ENCODE data around the gene KLHL15. TPM values are rescaled to one million over a fixed set of nuclear protein-coding genes. Genes with fewer than 3 reads are reported as not detected.

Gene KLHL15
- total and polyA plus RNA-seq, 9 donors: 3.7 to 19.2 (median 12.6) TPM

- no peak overlapping the region for H3K27ac ChIP-seq
- no peaks in the 10 kb centered on the region for H3K36me3 ChIP-seq
- TF ChIP-seq EP300 (IDR thresholded peaks at IDR 0.05): no peak
- no peak for TF ChIP-seq CTCF (IDR thresholded peaks at IDR 0.05)
- TF ChIP-seq POLR2A (IDR thresholded peaks at IDR 0.05): no peak
- no peaks in the 10 kb centered on the region for H3K27me3 ChIP-seq
- H3K4me3 ChIP-seq: no peak overlapping the region
- WGBS, 3 donors: 82 to 88% (median 82%) methylated on average over 1 of the region's 1 CpG
- intact Hi-C loops (cut with DNase I): no loop called here
- H3K4me1 ChIP-seq (ENCODE audit: insufficient read depth): no peaks in the 10 kb centered on the region
- DNase-seq: no peak
- peaks cover 0 to 4% of the 10 kb centered on the region in 2 donors for H3K9me3 ChIP-seq
Observed at GRCh38 chrX:24002167-24002566, 24.8 kb downstream of the KLHL15 start.

- H3K27ac ChIP-seq: no peak overlapping the region
Observed at GRCh38 chrX:23999671-24000070, 27.3 kb downstream of the KLHL15 start.

GRCh38 chrX:23993012-23993633 lies 33.9 kb downstream of the KLHL15 start:
- Histone ChIP-seq H3K4me1 (ENCODE audit: insufficient read depth) (no peaks in the 10 kb centered on the region), H3K27me3 (no peaks in the 10 kb centered on the region), H3K36me3 (no peaks in the 10 kb centered on the region), H3K4me3 (no peak overlapping the region), H3K27ac (no peak overlapping the region), H3K9me3 (peaks cover 0 to 3% of the 10 kb centered on the region in 2 donors)
- DNase-seq: no peak
- TF ChIP-seq POLR2A (IDR thresholded peaks at IDR 0.05) (no peak), EP300 (IDR thresholded peaks at IDR 0.05) (no peak), CTCF (IDR thresholded peaks at IDR 0.05) (no peak)
- 59 to 61% (median 60%) methylated on average over 3 of the region's 3 CpGs for WGBS, 3 donors
- intact Hi-C loops (cut with DNase I): no loop called here

More at GRCh38 chrX:23999671-24000070, 27.3 kb downstream of the KLHL15 start:
- Histone ChIP-seq H3K27me3 (no peaks in the 10 kb centered on the region), H3K36me3 (no peaks in the 10 kb centered on the region), H3K9me3 (peaks cover 0 to 4% of the 10 kb centered on the region in 2 donors), H3K4me1 (ENCODE audit: insufficient read depth) (no peaks in the 10 kb centered on the region), H3K4me3 (no peak overlapping the region)
- WGBS, 3 donors: 87 to 96% (median 94%) methylated on average over 5 of the region's 5 CpGs
- DNase-seq: no peak
- TF ChIP-seq POLR2A (IDR thresholded peaks at IDR 0.05) (no peak), EP300 (IDR thresholded peaks at IDR 0.05) (no peak), CTCF (IDR thresholded peaks at IDR 0.05) (no peak)
- intact Hi-C loops (cut with DNase I): no loop called here

DNA sequence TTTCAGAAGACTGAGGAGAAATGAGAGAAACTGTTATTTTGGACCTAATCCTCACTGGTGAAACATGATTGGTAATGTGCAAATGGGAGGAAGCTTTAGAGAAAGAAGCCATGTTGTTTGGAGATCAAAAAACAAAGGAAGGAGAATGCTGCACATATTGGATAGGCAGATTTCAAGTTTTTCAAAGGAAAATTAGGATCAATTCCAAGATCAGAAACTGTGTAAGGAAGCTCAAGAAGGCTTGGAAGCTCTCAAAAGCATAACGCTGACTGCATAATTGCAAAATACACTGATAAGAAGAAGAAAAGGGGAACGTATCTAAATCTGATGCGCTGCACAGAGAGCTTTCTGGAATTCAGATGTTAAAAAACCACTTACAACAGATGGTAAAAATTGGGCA lies 34.6 kb downstream of the KLHL15 start:
- no peak overlapping the region for H3K27ac ChIP-seq
- intact Hi-C loops (cut with DNase I): no loop called here
- no peaks in the 10 kb centered on the region for H3K4me1 ChIP-seq (ENCODE audit: insufficient read depth)
- H3K4me3 ChIP-seq: no peak overlapping the region
- H3K27me3 ChIP-seq: no peaks in the 10 kb centered on the region
- DNase-seq: no peak
- H3K9me3 ChIP-seq: no peaks in the 10 kb centered on the region
- no peaks in the 10 kb centered on the region for H3K36me3 ChIP-seq
- TF ChIP-seq POLR2A (IDR thresholded peaks at IDR 0.05) (no peak), EP300 (IDR thresholded peaks at IDR 0.05) (no peak), CTCF (IDR thresholded peaks at IDR 0.05) (no peak)
- WGBS, 3 donors: 46 to 49% (median 49%) methylated on average over 3 of the region's 3 CpGs
